ACHN (cell line): ENCODE measurements around the gene GGTLC3.
A peak's percentile ranks its signal among the peaks of the same experiment; 100 is the strongest.
"Not testable (repeated sequence)": the region's sequence is repeated elsewhere in the genome, so short reads cannot be mapped to it uniquely, and the experiment has no call there.

Experiments used
- DNase-seq: peaks from one replicate; pipeline ENCODE4 v3.0.0-alpha.2; 2015
- in situ Hi-C: cut with HindIII; loops from 2 replicates; pipeline ENCODE4 v1.10.0; 2017; ENCODE audit warnings: low sequenced_read_pairs, low pct_ligation_motif_present, low pct_unique_long_range_greater_than_20kb

GGTLC3 gene

DNA sequence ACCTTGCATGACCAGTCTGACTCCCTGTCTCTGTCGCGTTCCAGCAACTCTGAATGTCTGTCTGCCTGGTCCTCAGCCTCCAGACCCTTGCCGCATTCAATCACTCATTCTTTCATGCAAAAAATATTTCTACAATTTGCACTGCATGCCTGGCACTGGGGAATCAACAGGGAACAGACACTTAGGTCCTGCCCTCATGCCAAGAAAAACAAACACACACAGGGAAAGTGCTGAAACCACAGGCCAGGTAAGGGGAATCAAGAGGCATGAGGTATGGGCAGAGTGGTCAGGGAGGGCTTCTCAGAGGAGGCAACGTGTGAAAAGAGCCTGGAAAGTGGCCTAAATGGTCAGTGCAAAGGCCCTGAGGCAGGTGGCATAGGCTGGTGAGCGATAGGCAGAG, at the start of gene GGTLC3:
TSS of gene GGTLC3 (minus strand) at position 101 of the 400 bp plus-strand sequence. CDS start 264 bp downstream, outside the sequence.
- in situ Hi-C loops, DNase-seq: not testable (repeated sequence)

DNA sequence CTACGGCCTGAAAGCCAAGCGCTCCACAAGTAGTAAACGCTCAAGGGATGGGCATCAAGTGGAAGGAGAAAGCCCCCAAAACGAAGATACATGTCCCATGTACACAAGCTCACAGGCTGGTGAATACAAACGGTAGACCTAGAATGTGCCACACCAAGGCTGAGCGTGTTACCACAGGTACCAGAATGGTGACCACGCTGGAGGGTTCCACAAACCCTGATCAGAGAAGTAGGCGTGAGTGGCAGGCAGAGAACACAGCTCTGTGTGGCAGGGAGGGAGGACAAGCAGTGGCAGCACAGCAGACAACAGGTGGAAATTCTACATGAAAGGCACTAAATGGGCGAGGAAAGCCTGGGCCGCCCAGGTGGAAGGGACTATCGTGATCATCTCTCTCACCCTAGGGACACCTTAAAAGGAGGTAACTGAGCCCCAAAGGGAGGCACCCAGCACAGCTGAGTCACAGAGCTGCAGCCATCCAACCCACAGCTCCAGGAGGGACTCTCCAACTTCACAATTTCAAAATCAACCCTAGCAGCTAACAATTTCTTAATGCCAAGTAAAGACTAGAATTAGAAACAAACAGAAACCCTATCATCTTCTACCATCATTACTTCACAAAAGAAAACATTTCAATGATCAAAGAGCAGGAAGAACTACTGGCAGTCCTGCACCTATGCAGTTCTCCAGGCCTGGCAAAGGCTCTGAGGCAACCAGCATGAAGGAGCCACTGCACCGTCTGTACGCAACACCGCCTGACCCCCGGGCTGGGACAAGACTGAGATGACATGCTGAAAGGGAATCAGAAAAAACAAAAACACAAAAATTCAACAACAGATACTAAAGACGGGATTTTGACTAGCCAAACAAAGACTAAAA, 42.4 kb upstream of the GGTLC3 start:
- in situ Hi-C loops, DNase-seq: not testable (repeated sequence)

- DNase-seq, in situ Hi-C loops: not testable (repeated sequence)
Measured at GRCh38 chr22:18558939-18559338, 41.0 kb upstream of the GGTLC3 start.

DNA sequence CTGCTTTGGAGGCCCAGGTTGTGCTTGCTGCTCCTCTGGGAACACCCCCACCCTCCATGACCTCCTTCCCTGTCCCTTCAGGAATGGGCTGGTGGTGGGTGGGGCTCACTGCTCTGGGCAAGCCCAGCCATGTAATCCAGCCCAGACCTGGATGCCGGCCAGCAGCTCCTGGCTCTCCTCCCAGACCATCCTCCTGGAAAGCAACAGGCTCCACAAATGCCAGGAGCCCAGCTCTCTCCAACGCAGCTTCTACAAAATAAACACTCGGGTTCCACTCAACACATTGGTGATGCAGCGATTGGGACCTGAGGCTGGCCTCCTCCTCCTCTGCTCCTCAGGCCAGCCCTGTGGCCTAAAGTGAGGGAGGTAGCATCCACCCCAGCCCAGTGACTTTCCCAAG, 40.6 kb upstream of the GGTLC3 start:
- DNase-seq, in situ Hi-C loops: not testable (repeated sequence)

DNA sequence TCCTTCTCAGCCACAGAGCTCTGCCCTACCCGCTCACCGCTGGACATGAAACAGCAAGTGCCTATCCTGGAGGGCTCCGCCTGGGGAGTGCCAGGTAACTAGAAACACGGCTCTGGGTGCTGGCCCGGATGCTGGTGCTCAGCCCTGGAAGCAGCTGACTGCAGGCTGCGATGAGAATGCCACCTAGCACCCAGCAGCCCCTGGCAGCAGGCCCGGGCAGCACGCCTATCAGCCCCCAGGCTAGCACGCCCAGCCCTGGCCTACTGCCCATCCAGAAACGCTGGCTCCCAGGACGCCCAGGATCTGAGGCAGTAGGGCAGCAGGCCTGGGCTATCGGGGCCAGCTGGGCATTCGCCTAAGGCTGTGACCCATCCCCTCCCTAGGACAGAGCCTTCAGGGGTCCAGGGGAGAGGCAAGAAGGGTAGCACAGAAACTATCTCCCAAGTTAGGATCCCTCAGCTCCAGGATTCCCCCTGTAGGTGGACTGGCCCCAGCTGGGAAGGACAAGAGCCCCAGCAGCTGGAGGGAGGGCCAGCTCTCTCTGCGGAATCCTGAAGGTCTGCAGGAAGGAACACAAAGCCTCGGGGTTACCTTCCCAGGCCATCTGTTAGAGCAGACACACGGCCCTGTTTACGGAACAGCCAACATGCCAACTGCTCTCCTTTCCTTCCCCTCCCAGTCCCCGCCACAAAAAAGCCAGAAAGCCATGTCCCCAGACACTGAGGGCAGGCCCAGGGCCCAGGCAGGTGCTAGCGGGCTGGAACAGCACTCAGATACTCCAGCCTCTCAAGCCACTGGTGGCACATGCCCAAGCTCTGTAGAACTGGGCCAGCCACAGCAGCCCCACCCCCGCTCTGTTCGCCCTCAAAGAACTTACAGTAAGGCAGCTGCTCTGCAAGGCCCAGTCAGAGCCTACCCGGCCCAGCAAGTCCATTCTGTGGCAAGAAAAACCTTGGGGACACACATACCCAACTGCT, 36.6 kb upstream of the GGTLC3 start:
- in situ Hi-C loops, DNase-seq: not testable (repeated sequence)

GRCh38 chr22:18552839-18553597, 35.1 kb upstream of the GGTLC3 start:
- in situ Hi-C loops, DNase-seq: not testable (repeated sequence)

- DNase-seq, in situ Hi-C loops: not testable (repeated sequence)
Measured at GRCh38 chr22:18551046-18551445, 33.1 kb upstream of the GGTLC3 start.

- DNase-seq, in situ Hi-C loops: not testable (repeated sequence)
Measured at GRCh38 chr22:18549458-18550179, 31.7 kb upstream of the GGTLC3 start.

DNA sequence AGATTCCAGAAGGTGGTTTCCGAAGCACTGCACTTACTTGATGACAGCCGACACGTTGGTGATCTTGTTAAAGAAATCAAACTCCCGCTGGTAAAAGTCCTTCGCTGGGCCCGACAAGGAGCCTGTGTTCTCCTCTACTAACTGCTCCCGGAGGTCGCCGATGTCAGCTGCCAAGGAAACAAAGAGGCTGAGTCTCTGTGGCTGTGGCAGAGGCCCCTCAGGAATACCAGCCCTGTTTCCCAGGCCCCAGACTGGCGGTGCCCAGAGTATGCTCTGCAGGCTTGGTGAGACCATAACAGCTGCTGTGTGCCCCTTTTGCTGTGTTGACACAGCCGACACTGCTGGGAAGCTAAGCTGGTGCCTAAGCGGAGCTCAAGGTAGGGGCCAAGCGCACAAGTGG, 26.7 kb upstream of the GGTLC3 start:
- DNase-seq, in situ Hi-C loops: not testable (repeated sequence)

DNA sequence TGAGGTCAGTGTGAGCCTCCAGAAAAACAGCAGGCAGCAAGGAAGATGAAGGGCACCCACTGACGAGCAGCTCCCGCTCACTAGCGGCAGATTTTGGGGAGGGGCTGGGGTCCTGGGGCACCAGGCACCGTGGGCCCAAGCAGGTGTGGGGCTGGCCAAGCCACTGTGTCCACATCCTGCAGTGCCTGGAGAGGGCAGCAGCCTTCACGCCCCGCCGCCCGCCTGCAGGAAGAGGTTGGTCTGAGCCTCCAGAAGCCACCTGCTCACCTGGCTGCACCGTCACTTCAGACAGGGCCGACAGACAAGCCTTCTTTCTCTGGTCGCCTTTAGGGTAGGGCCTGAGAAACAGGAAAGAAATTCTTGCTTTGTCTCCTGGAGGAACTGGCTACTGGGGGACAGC, 25.4 kb upstream of the GGTLC3 start:
- in situ Hi-C loops, DNase-seq: not testable (repeated sequence)

GRCh38 chr22:18539994-18540393, 22.0 kb upstream of the GGTLC3 start:
- in situ Hi-C loops, DNase-seq: not testable (repeated sequence)

DNA sequence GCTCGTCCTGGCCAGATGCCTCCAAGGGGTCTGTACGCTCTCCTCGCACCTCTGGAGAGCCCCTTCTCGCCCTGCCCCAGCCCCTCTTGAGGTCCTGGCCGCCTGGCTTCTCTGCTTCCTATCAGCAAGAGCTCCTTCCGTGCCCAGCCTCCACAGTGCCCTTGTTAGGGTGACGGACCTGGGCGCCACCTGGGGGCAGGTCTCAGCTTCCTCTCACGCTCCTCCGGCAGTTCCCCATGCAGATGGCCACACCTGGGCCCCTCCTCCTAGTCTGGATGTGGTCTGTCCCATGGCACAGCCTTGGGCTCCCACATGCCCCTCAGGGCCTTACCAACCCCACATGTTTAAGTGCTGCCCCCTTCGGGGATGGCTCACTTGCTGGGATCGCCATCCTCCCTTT, 16.4 kb upstream of the GGTLC3 start:
- DNase-seq, in situ Hi-C loops: not testable (repeated sequence)

- DNase-seq, in situ Hi-C loops: not testable (repeated sequence)
Measured at GRCh38 chr22:18533633-18534032, 15.7 kb upstream of the GGTLC3 start.

DNA sequence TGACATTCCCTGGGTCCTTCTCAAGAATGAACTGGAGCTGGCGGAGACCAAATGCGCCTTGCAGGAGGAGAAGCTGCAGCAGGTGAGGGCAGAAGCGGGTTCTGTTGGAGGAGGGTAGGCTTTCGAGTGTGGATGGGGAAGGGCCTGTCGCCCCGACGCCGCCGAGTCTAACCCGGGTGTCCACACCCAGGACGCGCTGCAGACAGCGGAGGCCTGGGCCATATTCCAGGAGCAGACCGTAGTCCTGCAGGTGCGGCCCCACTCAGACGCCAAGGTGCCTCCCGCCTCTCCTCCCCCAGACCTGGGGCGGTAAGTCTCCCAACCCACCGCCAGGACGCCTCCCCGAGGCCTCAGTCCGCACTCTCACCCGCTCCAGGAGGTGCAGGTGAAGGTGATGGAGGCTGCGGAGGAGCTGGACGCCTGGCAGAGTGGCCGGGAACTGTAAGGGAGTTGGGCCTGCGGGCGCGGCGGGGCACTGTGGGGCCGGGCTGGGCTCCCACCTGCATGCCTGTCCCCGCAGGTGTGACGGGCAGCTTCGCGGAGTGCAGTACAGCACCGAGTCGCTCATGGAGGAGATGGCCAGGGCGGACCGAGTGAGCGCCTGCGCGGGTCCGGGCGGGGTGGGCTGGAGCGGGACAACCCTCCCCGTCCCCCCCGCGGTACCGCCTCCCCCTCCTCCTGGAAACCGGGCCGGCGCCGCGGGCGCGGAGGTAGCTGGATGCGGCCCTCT, 11.6 kb upstream of the GGTLC3 start:
- in situ Hi-C loops, result not testable (repeated sequence)

DNA sequence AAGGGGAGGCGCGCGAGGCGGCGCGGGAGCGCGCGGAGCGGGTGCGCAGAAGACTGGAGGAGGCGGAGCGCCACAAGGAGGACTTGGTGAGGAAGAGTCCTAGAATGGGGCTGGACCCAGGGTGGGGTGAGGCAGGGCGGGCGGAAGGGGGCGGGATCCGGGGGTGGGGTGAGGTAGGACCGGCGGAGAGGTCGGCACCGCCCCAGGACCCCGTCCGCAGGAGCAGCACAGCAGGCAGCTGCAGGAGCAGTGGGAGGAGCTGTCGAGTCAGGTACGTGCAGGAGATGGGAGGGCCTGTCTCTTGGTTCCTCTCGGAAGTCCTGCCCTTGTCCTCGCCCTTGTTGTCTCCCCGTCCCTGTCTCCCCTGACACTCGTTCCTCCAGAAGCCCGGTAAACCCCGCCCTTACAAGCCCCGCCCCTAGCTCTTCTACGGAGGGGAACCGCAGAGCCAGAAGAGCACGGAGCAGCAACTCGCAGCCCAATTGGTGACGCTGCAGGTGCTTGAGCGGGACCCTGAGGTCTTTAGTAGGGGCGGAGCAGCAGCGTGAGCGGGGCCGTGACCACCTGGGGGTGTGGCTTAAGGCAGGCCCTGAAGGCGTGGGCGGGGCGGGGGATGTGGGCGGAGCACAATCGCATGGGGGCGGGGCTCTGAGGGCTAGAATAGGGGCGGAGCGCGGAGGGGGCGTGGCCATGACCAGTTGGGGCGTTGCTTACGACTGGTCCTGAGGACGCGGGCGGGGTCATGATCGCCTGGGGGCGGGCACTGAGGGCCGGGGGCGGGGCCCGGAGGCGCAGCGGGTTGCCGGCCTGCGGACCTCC, 10.8 kb upstream of the GGTLC3 start:
- in situ Hi-C loops, result not testable (repeated sequence)
- peak; percentile 76 for DNase-seq

More for the DNA sequence above, 11.6 kb upstream of the GGTLC3 start:
- DNase-seq, result not testable (repeated sequence)
